Lung microvascular endothelial cell (primary cell): ENCODE results near the gene PRIMA1. TPM values are rescaled to one million over a fixed set of nuclear protein-coding genes. Genes with fewer than 3 reads are reported as not detected.

Experiments used
- DNase-seq, 2 donors: peaks; one replicate each; pipeline versions ENCODE4 v3.0.0 to v3.0.0-alpha.2; 2010; ENCODE audit warnings: low read depth in 2 of 2
- total RNA-seq: library from RNA; depleted of rRNA; stranded (reverse); fragments of >200 nt; gene quantifications from 2 replicates; pipeline ENCODE4 v1.2.1, GENCODE V29; 2014

The PRIMA1 gene
- total RNA-seq, 1 donor from 2014 or later, result not detected

DNA sequence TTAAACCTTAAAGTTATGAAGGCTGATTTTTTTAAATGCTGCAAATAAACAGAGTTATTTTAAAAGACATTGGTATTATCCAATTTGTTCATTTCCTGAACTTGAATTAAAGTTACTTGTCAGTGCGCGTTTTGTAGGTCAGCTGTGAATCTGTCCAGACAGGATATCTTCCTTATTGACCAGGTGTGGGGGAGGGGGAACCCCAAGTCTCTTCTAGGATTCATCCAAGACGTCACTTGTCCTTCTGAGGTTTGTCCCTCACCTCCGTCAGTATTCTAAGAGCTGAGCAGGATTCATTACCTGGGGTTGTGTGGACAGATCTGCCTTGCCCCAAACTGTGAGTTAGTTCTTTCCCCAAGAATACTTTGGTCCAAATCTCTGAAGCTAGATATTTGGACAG lies 8.8 kb upstream of the PRIMA1 start:
- DNase-seq, result no peak

DNA sequence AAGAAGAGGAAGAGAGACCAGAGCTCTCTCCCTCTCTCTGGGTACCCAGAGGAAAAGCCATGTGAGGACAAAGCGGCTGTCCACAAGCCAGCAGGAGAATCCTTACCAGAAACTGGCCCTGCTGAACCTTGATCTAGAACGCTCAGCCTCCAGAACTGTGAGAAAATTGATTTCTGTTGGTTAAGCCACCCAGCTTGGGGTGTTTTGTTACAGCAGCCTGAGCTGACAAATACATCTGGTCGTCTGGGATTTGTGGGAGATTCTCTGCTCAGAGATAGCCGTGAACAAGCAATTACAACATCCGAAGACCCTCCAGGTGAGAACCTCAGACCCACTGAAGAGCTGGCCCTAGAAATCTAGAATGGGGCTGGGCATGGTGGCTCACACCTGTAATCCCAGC lies 6.5 kb upstream of the PRIMA1 start:
- no peak for DNase-seq

DNA sequence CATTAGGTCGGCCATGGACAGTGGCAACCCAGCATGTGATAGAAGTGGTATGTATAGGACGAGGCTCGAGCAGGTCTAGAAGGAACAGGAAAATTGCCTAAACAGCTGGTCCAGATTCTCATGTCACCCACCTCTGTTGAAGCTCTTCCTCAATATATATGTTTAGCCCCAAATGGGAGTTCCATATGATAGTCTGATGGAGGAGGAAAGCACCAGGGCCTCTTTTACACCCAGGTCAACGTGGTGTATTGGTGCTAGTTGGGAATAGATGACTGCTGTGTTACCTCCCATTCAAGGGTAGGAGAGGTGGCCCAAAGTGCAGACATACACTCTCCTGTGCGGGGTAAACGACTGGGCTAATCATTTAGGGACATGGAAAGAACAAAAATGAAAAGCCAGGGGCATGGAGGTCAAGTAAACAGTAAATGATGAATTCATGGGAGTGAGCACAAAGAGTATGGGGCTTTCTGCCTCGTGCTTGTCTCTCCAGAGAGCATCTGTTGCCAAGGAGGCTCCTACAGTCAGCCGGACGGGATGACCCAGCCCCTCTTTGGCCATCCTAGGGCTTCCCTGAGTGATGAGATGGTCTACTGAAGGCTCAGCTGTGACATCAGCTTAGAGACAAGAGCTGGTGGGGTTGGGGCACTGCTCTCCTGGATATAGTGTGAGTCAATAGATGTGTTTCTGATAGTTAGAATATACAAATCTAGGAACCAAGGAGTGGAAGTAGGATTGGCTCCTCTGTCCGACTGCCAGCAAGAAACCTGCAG lies 5.5 kb upstream of the PRIMA1 start:
- no peak for DNase-seq

DNA sequence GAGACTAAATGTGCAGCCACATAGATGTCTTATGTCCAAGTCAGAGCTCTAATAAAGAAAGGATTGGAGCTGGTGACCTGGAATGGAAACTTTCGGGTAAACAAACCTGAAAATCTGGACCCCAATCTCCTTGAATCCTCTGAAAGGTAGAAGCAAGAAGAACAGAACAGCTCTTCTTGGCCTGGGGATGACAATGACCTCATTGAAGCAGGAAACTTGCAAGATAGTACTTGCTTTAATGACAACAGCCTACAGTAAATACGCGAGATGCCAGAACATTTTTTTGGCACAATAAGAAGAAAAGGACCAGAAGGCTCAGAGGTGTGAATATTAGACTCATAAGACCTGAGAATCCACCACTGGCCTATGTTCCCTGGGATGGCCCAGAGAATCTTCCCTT lies 4.1 kb upstream of the PRIMA1 start:
- no peak for DNase-seq

DNA sequence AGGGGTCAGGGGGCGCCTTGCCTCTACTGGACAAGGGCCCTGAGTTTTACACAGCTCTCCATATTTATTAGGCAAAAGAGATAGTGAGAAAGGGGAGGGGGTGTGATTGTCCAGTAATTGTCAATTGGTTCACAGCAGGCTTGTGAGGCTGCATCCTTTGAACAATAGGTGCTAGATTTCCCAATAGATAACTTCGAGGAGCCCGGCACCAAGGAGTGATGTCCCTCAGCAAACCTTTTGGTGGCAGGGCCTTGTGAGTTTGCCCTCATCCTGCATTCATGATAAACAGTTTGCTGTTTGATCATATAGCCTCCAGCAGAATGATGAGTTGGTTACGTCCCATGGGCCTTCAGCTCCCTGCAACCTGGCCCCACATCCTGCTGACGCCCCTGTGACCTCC lies 2.7 kb upstream of the PRIMA1 start:
- DNase-seq, result no peak

DNA sequence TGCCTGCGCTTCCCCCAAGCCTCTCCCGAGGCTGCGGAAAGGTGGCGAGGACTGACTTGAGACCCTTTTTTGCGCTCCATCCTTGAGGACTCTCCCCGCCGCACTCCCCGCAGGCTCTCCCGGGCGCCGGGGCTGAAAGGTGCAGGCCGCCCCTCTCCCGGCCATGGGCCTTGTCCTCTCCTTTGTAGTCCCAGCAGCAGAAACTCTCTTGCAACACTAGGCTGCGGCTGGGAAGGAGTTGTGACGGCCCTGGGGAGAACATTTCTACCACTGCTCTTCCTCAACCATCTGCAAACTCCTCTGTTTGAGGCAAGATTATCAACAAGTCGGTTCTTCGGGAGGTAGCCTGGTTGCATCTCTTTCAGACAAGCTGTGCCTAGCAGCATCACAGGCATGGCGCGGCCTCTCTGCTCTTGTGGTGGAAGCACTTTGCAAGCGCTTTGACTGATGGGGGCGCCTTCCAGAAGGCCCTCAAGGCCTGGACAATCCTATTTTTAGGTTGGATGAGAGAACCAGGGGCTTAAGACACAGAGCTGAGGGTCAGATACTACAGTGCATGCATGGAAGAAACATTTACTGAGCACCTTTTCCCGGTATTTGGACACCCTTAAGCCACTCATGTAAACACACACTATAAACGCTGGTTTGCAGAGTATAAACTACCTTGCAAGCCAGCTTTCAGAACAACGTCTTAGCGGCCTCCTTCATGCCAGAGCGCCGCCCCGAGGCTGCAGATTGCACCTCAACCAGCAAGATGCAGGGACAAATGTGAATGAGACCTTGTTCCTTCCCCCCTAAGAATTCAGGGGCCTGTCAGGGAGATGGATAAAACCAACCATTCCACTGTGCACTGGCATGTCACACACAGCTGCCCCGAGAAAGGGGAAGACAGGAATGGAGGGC lies 1.2 kb upstream of the PRIMA1 start:
- no peak for DNase-seq

DNA sequence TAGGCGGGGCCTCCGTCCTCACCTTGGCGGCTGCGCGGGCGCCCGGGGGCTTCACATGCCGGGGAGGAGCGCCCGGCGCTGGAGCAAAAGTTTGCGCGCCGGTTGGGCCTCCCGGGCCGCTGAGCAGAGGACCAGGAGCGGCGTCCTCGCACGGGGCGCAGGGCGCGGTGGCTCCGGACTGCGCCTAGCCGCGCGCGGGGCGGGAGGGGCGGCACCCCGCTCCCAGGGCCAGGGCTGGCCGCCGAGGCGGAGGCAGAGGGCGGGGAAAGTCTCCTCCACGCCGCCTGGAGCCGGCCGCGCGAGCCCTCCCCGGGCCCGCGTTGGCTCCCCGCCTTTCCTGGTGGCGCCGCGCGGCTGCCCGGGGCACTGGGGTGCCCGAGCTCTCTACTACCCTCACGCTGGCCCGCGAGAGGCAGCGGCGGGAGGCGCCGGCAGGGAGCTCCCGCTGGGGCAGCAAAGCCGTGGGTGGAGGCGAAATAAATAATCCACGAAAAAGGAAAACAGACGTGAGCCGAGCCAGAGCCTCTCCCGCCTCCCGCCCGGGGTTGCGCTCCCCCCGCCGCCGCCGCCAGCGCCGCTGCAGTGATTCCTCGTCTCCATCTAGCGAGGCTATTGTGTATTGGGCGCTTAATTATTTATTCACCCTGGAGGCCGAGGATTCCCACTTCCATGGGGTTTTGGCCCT lies 400 bp upstream of the PRIMA1 start:
- no peak for DNase-seq

DNA sequence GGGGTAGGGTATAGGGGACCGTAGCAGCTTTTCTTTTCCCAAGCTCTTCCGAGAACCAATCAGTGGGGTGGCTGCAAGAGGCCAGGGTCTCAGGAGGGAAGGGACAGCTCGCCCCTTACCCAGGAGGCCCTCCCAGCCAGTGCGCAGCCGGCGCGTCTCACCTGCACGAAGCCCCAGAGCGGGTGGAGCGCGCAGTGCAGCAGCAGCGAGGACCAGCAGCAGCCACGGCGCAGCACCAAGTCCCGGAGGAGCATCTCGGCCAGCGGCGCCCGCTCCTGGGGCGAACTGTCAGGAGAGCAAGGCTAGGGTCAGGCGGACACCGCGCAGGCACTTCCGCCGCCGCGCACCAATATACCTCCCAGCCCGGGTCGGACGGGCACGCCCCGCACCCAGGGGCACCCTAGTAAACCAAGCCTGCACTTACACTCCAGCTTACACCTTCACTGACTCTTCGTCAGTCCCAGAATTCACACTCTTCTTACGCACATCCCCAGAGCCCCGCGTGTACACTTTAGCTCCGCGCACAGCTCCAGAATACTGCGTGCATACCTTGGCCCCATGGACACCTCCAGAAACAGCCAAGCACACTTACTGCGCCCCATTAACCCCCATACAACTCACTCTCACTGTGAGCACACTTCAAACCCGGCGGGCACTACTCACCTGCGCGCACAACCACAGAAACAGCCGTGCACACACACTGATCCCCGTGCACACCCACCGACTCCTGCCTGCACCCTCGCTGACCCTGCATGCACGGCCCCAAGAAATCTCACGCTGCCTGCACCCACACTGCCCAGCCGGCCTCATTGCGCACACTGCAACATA lies 606 bp downstream of the PRIMA1 start:
- no peak for DNase-seq

DNA sequence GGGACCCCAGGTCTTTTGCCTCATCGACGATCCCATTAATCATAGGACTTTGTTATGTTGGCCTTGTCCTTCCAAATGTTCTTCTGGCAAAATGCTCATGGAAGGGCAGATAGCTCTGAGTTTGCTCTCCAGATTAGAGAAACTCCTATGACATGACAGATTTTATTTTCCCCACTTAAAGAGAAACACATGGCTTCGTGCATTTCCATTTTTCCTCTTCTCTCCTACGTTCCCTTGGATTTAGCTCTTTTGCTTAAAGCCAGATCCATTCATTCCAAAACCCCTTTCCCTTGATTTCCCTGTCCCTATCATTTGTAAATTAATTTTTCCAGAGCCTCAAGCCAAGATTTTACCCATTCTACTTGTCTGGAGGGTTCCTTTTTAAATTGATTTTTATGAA lies 2.9 kb downstream of the PRIMA1 start:
- DNase-seq, result no peak

DNA sequence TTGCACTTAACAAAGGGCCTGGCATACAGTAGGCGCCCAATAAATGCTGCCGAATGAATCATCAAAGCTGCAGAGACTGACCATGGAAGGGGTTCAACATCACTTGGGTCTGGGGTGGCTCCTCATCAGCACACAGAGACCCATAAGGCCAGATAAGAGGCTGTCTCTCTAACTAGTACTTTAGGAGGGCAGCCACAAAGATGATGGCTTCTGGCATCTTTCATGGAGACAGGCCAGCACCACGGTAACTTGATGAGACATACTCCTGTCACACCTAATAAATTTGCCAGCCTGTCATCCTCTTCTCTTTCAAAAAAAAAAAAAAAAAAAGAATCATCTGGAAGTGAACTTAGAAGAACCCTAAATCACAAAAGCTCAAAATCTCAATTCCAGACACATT lies 3.4 kb downstream of the PRIMA1 start:
- no peak for DNase-seq

DNA sequence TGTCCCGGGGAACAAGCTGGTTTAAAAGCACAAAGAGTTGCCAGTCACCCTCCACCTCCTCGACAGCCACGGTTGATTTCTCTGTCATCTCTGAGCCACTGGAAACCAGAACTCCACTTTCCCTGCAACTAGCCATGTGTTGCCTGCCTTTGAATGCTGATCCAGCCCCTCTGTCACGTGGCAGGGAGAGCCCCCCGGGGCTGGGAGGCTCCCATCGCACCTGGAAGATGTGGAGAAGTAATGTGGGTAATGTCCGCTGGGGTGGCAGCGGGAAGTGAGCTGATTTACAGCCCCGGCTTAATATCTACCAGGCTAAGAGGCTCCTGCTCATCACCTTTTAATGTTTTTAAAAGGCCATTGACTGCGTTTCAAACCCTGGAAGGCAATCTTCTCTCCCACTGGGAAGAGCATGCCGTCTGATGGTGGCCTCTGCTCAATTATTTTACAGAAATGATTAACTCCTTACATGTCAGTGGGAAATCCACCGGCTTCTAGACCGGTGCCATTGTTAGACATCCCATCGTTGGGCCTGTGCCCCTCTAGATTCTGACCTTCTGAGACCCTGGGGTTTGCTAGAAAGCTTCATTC lies 7.4 kb downstream of the PRIMA1 start:
- DNase-seq, result no peak

DNA sequence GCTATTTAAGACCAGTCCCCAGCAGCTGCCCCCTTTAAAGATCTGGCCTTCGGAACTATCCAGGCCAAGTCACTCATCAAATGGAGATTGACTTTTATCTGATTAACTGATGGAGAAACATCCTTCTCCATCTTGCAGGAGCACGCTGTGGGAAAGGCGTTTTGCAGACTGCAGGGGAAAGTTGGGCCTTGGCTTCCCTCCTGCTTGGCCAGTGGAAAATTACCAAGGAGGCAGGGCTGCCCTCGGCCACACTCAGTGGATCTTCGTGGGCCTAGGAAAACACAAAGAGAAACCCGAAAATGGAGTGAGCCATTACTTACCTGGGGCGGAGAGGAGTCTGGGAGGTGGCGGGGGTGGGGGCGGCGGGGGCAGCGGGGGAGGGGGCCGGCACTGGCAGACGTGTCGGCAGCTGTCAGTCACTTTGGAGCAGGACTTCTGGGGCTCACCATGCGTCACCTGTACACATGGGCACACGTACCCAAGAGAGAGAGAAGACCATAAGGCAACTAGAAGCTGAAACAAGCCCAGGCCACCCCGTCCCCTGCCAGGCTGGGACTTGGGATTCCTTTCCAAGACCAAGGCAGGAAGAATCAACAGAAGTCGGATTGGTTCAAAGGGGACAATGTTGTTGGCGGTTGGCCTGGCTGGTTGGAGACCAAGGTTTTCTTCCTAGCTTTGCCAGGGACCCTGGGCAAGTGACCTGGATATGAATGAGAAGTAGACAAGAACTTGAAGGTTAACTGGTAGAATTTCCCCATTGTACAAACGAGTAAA lies 9.2 kb downstream of the PRIMA1 start:
- no peak for DNase-seq

DNA sequence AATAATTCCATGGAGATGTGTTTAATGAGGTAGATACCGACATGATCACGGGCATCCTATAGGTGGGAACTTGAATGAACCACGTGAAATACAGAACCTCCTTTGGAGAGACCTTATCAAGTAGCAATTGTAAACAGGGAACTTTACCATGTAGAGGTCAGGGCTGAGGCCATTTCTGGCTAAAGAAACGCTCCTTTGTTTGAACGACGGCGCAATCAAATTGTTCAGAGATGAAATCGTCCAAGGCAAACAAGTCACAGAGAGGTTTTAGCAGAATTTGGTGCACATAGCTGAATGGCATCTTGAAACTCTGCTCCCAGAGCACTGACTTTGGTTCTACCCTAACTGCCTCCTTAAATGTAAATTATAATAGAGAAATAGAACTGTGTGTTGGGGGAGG lies 9.8 kb downstream of the PRIMA1 start:
- DNase-seq, result no peak

DNA sequence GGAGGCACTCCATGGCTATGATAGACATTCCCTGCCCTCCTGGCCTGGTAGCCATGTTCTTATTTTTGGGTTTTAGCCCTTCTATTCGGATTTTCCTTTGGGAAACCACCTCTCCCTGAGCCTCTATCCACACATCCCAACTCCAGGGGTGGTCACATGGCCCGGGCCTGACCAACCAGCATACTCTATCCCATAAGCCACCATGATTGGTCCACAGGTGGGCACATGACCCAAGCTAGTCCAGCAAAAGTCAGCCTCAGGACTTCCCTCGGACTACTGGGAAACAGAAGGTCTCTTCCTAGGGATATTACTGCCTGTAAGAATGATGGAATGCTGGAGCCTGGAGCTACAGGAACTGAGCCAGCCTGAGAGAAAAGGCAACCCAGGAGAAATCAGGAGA lies 12.5 kb downstream of the PRIMA1 start:
- DNase-seq, result no peak

DNA sequence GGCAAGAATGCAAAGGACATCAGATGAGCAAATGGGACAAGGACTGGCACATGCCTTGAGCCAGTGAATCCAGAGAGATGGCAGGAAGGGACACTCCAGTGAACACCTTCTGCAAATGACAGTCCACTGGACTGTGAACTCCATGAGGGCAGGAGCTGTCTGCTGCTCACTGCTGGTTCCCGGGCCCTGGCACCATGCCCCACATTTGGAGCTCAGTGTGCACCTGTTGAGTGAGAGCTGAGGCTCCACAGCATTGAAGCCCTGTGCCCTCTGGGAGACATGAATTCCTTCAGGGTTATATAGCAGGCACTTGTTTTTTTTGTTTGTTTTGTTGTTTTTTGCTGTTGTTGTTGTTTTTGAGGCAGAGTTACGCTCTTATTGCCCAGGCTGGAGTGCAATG lies 13.1 kb downstream of the PRIMA1 start:
- no peak for DNase-seq

DNA sequence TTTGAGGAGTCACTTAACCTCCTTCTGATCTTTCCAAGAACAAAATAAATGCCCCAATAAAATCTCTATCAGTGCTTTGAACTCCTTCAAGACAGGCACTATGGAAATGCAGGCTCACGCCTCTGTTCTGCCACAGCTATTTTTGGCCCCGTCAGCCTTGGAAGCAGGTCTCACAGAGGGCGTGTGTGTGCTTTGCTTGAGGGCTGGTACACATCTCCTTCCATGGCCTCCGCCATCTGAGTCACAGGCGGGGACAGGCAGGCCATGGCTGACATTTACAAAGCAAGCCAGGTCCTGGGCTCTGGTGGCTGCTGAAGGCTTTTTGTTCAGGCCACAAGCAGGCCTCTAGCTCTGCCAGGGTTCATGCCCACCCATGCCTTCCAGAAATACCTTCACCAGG lies 16.0 kb downstream of the PRIMA1 start:
- DNase-seq, result no peak

DNA sequence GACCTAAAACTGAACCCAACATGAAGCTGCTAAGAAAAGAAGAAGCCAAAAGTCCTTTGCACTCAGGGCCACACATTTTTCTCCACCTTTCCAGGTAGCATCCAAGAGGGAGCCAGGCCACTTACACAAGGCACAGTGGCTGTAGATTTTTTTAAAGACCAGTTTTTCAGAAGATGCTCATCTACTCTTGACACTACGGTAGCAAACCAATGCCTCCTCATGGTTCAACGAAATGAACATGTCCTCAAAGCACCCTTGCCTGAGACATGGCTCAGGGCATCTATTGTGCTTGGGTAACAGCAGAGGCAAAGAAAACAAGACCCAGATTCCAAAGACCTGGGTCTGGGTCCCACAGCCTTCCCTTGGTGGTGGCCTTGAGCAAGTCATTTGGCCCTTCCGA lies 22.3 kb downstream of the PRIMA1 start:
- DNase-seq, result no peak

DNA sequence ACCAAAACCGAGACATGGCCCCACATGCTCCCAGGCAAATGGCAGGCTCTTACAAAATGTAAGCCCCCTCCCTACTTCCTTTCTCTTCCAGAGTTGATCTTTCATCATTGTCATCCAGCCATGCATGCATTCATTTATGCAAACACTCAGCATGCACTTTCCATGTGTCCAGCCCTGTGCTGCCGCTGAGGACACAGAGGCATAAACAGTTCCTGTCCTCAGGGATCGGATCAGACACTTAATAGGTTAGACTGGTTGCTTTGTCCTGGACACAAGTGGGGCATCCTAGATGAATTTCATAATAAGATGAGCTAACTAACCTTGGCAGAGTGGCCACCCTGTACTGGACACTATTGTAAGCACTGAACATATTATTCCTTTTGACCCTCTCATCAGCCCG lies 23.1 kb downstream of the PRIMA1 start:
- DNase-seq, result no peak

DNA sequence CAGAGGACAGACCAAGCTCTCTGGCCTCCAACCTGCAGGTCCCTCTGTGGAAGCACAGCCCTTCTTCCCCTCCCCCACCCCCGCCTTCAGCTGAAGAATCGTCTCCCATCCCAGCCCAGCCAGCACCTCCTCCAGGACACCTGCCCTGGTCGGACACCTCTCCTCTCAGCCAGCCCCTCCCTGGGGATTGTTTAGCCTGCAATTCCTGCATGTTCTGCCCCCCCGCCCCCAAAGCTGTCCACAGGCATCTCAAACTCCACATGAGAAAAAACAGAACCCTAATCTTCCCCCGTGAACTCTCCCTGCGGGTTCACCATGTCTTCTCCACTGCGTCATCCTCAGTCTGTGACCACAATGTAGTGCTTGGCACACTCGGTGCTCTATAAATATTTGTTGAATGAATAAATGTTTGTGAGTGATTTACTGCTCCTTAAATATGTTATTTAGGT lies 24.1 kb downstream of the PRIMA1 start:
- DNase-seq, result no peak

DNA sequence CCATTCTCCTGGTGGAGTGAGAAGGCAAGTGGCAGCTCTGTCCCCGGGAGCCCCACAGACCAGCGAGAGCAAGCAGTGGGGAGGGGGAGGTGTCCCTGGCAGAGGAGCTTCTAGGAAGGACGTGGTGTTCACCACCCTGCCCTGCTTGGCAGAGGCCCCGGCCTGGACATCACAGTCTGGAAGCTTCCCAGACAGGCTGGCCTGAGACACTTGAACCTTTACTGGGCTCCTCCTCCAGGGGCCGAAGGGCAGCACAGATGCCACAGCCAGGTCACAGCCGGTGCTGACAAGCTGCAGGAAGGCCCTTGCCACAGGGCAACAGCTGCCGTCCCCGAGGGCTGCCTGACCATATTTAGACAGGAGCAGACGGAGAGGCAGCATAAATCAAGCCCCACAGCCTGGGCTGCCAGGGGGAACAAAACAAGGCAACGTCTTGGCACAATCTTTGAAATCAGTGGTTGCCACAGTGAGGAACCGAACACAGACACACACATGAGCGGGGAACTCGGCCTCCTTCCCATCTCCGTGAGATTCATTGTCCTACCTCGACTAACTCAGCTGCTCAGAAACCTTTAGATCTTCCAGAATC lies 28.5 kb downstream of the PRIMA1 start:
- no peak for DNase-seq
